H1 (cell line): ENCODE results near the gene CHN2. TPM values are rescaled to one million over a fixed set of nuclear protein-coding genes. Genes with fewer than 3 reads are reported as not detected.

Source experiments
- CTCF ChIA-PET: fragments of 300-600 bp; sonication (Branson Sonifier 250); formaldehyde crosslinking; loops from one replicate; lab custom pipeline; 2021; ENCODE audit not compliant: partially characterized antibody; lab: Charles Lee
- POLR2A ChIA-PET: fragments of 300-600 bp; sonication (Branson Sonifier 250); formaldehyde crosslinking; loops from one replicate; lab custom pipeline; 2021; ENCODE audit warnings: inconsistent platforms; ENCODE audit not compliant: partially characterized antibody; lab: Charles Lee
- DNase-seq, 2 experiments: peaks; one replicate each; pipeline versions ENCODE4 v3.0.0 to v3.0.0-alpha.2; 2010 to 2022; ENCODE audit warnings: low spot score in 2 of 2, low read depth in 1 of 2, mixed read lengths in 1 of 2
- FAIRE-seq: peaks from 2 replicates; lab custom pipeline; 2011; peaks lifted over from hg19 to GRCh38; lab: Jason Lieb, UNC
- H2AFZ ChIP-seq: 2 replicates; pipeline ENCODE4 v1.8.1; 2012; ENCODE audit warnings: low read length, inconsistent platforms
- H2AK5ac ChIP-seq: 2 replicates; pipeline ENCODE4 v1.6.1; 2013; ENCODE audit warnings: low read depth, low read length
- H2BK120ac ChIP-seq: replicated peaks from 2 replicates; pipeline ENCODE3; 2013; ENCODE audit warnings: low read depth, low read length, inconsistent platforms
- H2BK12ac ChIP-seq: 2 replicates; pipeline ENCODE4 v1.6.1; 2013; ENCODE audit warnings: low read depth, low read length
- H2BK15ac ChIP-seq: 2 replicates; pipeline ENCODE4 v1.6.1; 2013; ENCODE audit warnings: low read length
- H2BK20ac ChIP-seq: 2 replicates; pipeline ENCODE4 v1.6.1; 2013; ENCODE audit warnings: low read length
- H2BK5ac ChIP-seq: 2 replicates; pipeline ENCODE4 v1.6.1; 2013; ENCODE audit warnings: low read depth, low read length
- H3K14ac ChIP-seq: 2 replicates; pipeline ENCODE4 v1.6.1; 2013; ENCODE audit warnings: inconsistent platforms; ENCODE audit not compliant: insufficient read length
- H3K18ac ChIP-seq: 2 replicates; pipeline ENCODE4 v1.6.1; 2013; ENCODE audit warnings: low read length; ENCODE audit errors: extremely low read depth
- H3K23ac ChIP-seq: 2 replicates; pipeline ENCODE4 v1.6.1; 2013; ENCODE audit warnings: inconsistent platforms; ENCODE audit not compliant: insufficient read length
- H3K23me2 ChIP-seq: 2 replicates; pipeline ENCODE4 v1.6.1; 2013; ENCODE audit warnings: low read depth, low read length
- H3K27ac ChIP-seq: 2 replicates; pipeline ENCODE4 v1.6.1; 2011; ENCODE audit warnings: low read depth, low read length, inconsistent platforms
- H3K27me3 ChIP-seq, 4 experiments: replicated peaks in 1 of 4; 1 replicate in 1 of 4; 2 replicates in 3 of 4; pipeline versions ENCODE4 v1.6.1 to v1.8.1; 2011 to 2013; ENCODE audit warnings: low read length in 3 of 4, mild to moderate bottlenecking in 3 of 4, inconsistent platforms in 2 of 4, mixed read lengths in 2 of 4, moderate library complexity in 1 of 4; ENCODE audit not compliant: control insufficient read depth in 3 of 4, insufficient read depth in 3 of 4; ENCODE audit errors: extremely low read depth in 1 of 4
- H3K36me3 ChIP-seq, 4 experiments: 2 replicates each; pipeline versions ENCODE4 v1.6.1 to v1.8.1; 2011 to 2013; ENCODE audit warnings: mild to moderate bottlenecking in 4 of 4, low read length in 3 of 4, moderate library complexity in 2 of 4, control low read depth in 1 of 4, inconsistent platforms in 1 of 4; ENCODE audit not compliant: insufficient read depth in 4 of 4, control insufficient read depth in 2 of 4
- H3K4ac ChIP-seq: replicated peaks from 2 replicates; pipeline ENCODE3; 2013; ENCODE audit warnings: low read length, low read depth, mixed read lengths, inconsistent platforms; ENCODE audit not compliant: insufficient read length
- H3K4me1 ChIP-seq, 4 experiments: replicated peaks in 1 of 4; 1 replicate in 1 of 4; 2 replicates in 3 of 4; pipeline versions ENCODE4 v1.6.1 to v1.8.1; 2011 to 2013; ENCODE audit warnings: low read length in 3 of 4, inconsistent platforms in 2 of 4, mixed read lengths in 1 of 4; ENCODE audit not compliant: insufficient read depth in 4 of 4, control insufficient read depth in 3 of 4
- H3K4me2 ChIP-seq, 2 experiments: 2 replicates each; pipeline versions ENCODE4 v1.6.1 to v1.8.1; 2011 to 2013; ENCODE audit warnings: low read depth in 2 of 2, low read length in 2 of 2, control low read depth in 1 of 2, inconsistent platforms in 1 of 2, mild to moderate bottlenecking in 1 of 2; ENCODE audit not compliant: insufficient read depth in 1 of 2
- H3K4me3 ChIP-seq, 4 experiments: fragments of 200-600, 300-600 bp in 1 of 4; sonication (generic), shearing (Covaris generic), sonication (Bioruptor Twin) in 1 of 4; 2 replicates each; pipeline versions ENCODE4 v1.5.1 to v1.8.1; 2011 to 2016; ENCODE audit warnings: low read length in 4 of 4, low read depth in 3 of 4, control low read depth in 2 of 4, inconsistent platforms in 2 of 4, mild to moderate bottlenecking in 2 of 4, mixed read lengths in 1 of 4, moderate library complexity in 1 of 4; ENCODE audit not compliant: insufficient read depth in 2 of 4; ENCODE audit errors: extremely low read depth in 1 of 4
- H3K56ac ChIP-seq: replicated peaks from 2 replicates; pipeline ENCODE3; 2013; ENCODE audit warnings: low read depth, mild to moderate bottlenecking, mixed read lengths, low read length, inconsistent platforms; ENCODE audit not compliant: insufficient read length
- H3K79me1 ChIP-seq: 2 replicates; pipeline ENCODE4 v1.6.1; 2013; ENCODE audit warnings: low read depth, low read length, control low read depth
- H3K79me2 ChIP-seq, 2 experiments: 2 replicates each; pipeline versions ENCODE4 v1.6.1 to v1.8.1; 2012 to 2013; ENCODE audit warnings: low read length in 2 of 2, mild to moderate bottlenecking in 2 of 2, inconsistent platforms in 1 of 2; ENCODE audit not compliant: insufficient read depth in 2 of 2, control insufficient read depth in 1 of 2
- H3K9ac ChIP-seq, 4 experiments: replicated peaks in 1 of 4; 1 replicate in 1 of 4; 2 replicates in 3 of 4; pipeline versions ENCODE4 v1.6.1 to v1.8.1; 2011 to 2013; ENCODE audit warnings: low read depth in 3 of 4, low read length in 3 of 4, control low read depth in 2 of 4, mild to moderate bottlenecking in 2 of 4, moderate library complexity in 2 of 4, inconsistent platforms in 1 of 4; ENCODE audit errors: extremely low read depth in 1 of 4
- H3K9me3 ChIP-seq, 2 experiments: 2 replicates each; pipeline versions ENCODE4 v1.6.1 to v1.8.1; 2012 to 2013; ENCODE audit warnings: mild to moderate bottlenecking in 2 of 2, moderate library complexity in 2 of 2, control low read depth in 1 of 2, inconsistent platforms in 1 of 2, low read depth in 1 of 2, low read length in 1 of 2, mixed read lengths in 1 of 2; ENCODE audit not compliant: insufficient read depth in 2 of 2
- H4K20me1 ChIP-seq, 2 experiments: replicated peaks in 1 of 2; 2 replicates each; pipeline versions ENCODE3 to v1.8.1; 2011 to 2013; ENCODE audit warnings: inconsistent platforms in 2 of 2, low read length in 2 of 2, mild to moderate bottlenecking in 1 of 2; ENCODE audit not compliant: insufficient read depth in 2 of 2, control insufficient read depth in 1 of 2
- H4K5ac ChIP-seq: 2 replicates; pipeline ENCODE4 v1.6.1; 2013; ENCODE audit warnings: low read length, low read depth, mixed read lengths, inconsistent platforms; ENCODE audit not compliant: insufficient read length
- H4K8ac ChIP-seq: 2 replicates; pipeline ENCODE4 v1.8.0; 2013; ENCODE audit warnings: mild to moderate bottlenecking, moderate library complexity, low read length, inconsistent platforms; ENCODE audit not compliant: insufficient read depth; ENCODE audit errors: extremely low read depth
- H4K91ac ChIP-seq: replicated peaks from 2 replicates; pipeline ENCODE3; 2013; ENCODE audit warnings: low read length, mixed read lengths, inconsistent platforms; ENCODE audit not compliant: insufficient read length
- BRCA1 ChIP-seq: IDR thresholded peaks from 2 replicates; pipeline ENCODE4 v1.6.1; 2012; ENCODE audit warnings: low read depth, low read length, improper control_type of control experiment
- CHD2 ChIP-seq: IDR thresholded peaks from 2 replicates; pipeline ENCODE4 v1.6.1; 2012; ENCODE audit warnings: low read length, improper control_type of control experiment
- EP300 ChIP-seq, 2 experiments: IDR thresholded peaks; 1 replicate in 1 of 2; 2 replicates in 1 of 2; pipeline ENCODE4 v1.6.1; 2011 to 2012; ENCODE audit warnings: low read depth in 2 of 2, low read length in 2 of 2, mild to moderate bottlenecking in 2 of 2, borderline replicate concordance in 1 of 2, inconsistent platforms in 1 of 2, moderate library complexity in 1 of 2
- EZH2 ChIP-seq: fragments of 200-600 bp; sonication (generic); IDR thresholded peaks from 2 replicates; pipeline ENCODE4 v1.7.1; 2012; ENCODE audit warnings: low read depth, mild to moderate bottlenecking, moderate library complexity, low read length, inconsistent platforms; ENCODE audit not compliant: severe bottlenecking
- GTF2F1 ChIP-seq: IDR thresholded peaks from 2 replicates; pipeline ENCODE4 v1.6.1; 2012; ENCODE audit warnings: low read depth, low read length, improper control_type of control experiment, borderline replicate concordance
- JUND ChIP-seq: IDR thresholded peaks from 2 replicates; pipeline ENCODE4 v1.6.1; 2011; ENCODE audit warnings: mild to moderate bottlenecking, improper control_type of control experiment, low read length
- KDM1A ChIP-seq: fragments of 200-600, 300-600 bp; sonication (generic); IDR thresholded peaks from 2 replicates; pipeline ENCODE4 v1.7.1; 2016; ENCODE audit warnings: mild to moderate bottlenecking, low read length, borderline replicate concordance
- KDM4A ChIP-seq: IDR thresholded peaks from one replicate; pipeline ENCODE4 v1.7.1; 2012; ENCODE audit warnings: low read depth, mild to moderate bottlenecking, moderate library complexity, low read length, inconsistent platforms; ENCODE audit not compliant: severe bottlenecking
- RBBP5 ChIP-seq: IDR thresholded peaks from 2 replicates; pipeline ENCODE4 v1.7.1; 2012; ENCODE audit warnings: low read depth, mild to moderate bottlenecking, inconsistent platforms, low read length, moderate library complexity, borderline replicate concordance
- RNF2 ChIP-seq: fragments of 200-900, 300-1000 bp; sonication (generic); IDR thresholded peaks from 2 replicates; pipeline ENCODE4 v1.7.1; 2016; ENCODE audit warnings: borderline replicate concordance, low read depth, mild to moderate bottlenecking, antibody characterized with exemption, low read length; ENCODE audit not compliant: poor library complexity, severe bottlenecking; ENCODE audit errors: missing control alignments
- SAP30 ChIP-seq: fragments of 300-600 bp; sonication (generic); IDR thresholded peaks from 2 replicates; pipeline ENCODE4 v1.7.1; 2012; ENCODE audit warnings: low read length, moderate library complexity, mild to moderate bottlenecking, inconsistent platforms; ENCODE audit not compliant: insufficient read depth, insufficient replicate concordance
- SIRT6 ChIP-seq: IDR thresholded peaks from one replicate; pipeline ENCODE4 v1.7.1; 2012; ENCODE audit warnings: low read length, inconsistent platforms
- SP2 ChIP-seq: IDR thresholded peaks from 2 replicates; pipeline ENCODE4 v1.6.1; 2012; ENCODE audit warnings: mild to moderate bottlenecking, low read length, inconsistent platforms
- SP4 ChIP-seq: IDR thresholded peaks from 2 replicates; pipeline ENCODE4 v1.6.1; 2012; ENCODE audit warnings: low read length, inconsistent platforms
- YY1 ChIP-seq: IDR thresholded peaks from 2 replicates; pipeline ENCODE4 v1.6.1; 2011; ENCODE audit warnings: low read depth, mild to moderate bottlenecking, low read length
- WGBS, 2 experiments: shearing (Covaris generic) in 1 of 2; methylation state at CpG; one replicate each; pipeline versions ENCODE4 v1.1.6 to v1.1.7; 2013 to 2015; ENCODE audit warnings: low lambda C conversion rate in 2 of 2, mixed read lengths in 2 of 2, inconsistent platforms in 1 of 2, low coverage in 1 of 2, missing lambda C conversion rate in 1 of 2; ENCODE audit not compliant: insufficient replicate concordance in 2 of 2, insufficient coverage in 1 of 2, insufficient read length in 1 of 2; ENCODE audit errors: extremely low coverage in 1 of 2, missing lambda C conversion rate in 1 of 2; 5-methylcytosine and 5-hydroxymethylcytosine counted together
- polyA plus RNA-seq, 7 experiments: library from polyadenylated mRNA; depleted of rRNA in 3 of 7; stranded (reverse) in 5 of 7; unstranded in 2 of 7; fragments of >200 nt in 5 of 7; fragments of 200-250 nt in 2 of 7; gene quantifications; 1 replicate in 5 of 7; 2 replicates in 1 of 7; 4 replicates in 1 of 7; pipeline versions ENCODE4 v1.2.1 to v1.2.3, GENCODE V29; 2011 to 2013; ENCODE audit warnings: missing spikeins in 2 of 7, mixed read lengths in 2 of 7
- total RNA-seq: library from RNA; stranded (reverse); fragmentation: NEBNext Ultra II Directional; extraction: Animal tissue kit (Norgen Biotek cat#: 25700); gene quantifications from 2 replicates; pipeline ENCODE4 v1.2.1, GENCODE V29; 2021

The CHN2 gene
- total and polyA plus RNA-seq, 2 of the 8 experiments (the other 6 are each of a cell fraction or from before 2014, with no cell fraction given), result 2.9 to 4.8 TPM

- POLR2A ChIA-PET, result no interaction called here
- no peak for FAIRE-seq
- H3K4me2 ChIP-seq, result no peak overlapping the region
- H3K18ac ChIP-seq, result no peak overlapping the region
- no peaks in the 10 kb centered on the region for H3K9me3 ChIP-seq
- no peaks in the 10 kb centered on the region for H3K79me2 ChIP-seq
- H2BK5ac ChIP-seq, result no peak overlapping the region
- no peak overlapping the region for H3K14ac ChIP-seq
- H2AK5ac ChIP-seq, result no peak overlapping the region
- no peaks in the 10 kb centered on the region for H3K27me3 ChIP-seq
- H3K4me3 ChIP-seq, result no peak overlapping the region
- CTCF ChIA-PET, result interaction anchor here (0.7 to 1.2 kb wide), 3 partner anchors 31 to 370 kb away, joined by 3 to 9 read pairs (median 3); no protein-coding TSS in a partner anchor
- H4K8ac ChIP-seq, result no peak overlapping the region
- H3K23me2 ChIP-seq, result no peaks in the 10 kb centered on the region; the same call in 1 of the 2 replicates
- H2BK12ac ChIP-seq, result no peak overlapping the region
- no peak overlapping the region for H2BK120ac ChIP-seq
- H3K4ac ChIP-seq, result no peak overlapping the region
- H4K20me1 ChIP-seq, result no peaks in the 10 kb centered on the region
- no peak for DNase-seq
- no peak overlapping the region for H2AFZ ChIP-seq
- no peaks in the 10 kb centered on the region for H3K4me1 ChIP-seq
- no peak overlapping the region for H3K27ac ChIP-seq
- H3K36me3 ChIP-seq, result no peaks in the 10 kb centered on the region
- no peak overlapping the region for H4K91ac ChIP-seq
- no peak overlapping the region for H3K56ac ChIP-seq
- H3K23ac ChIP-seq, result no peak overlapping the region
- no peak overlapping the region for H4K5ac ChIP-seq
- no peak overlapping the region for H3K9ac ChIP-seq
- H3K79me1 ChIP-seq, result no peaks in the 10 kb centered on the region
- H2BK20ac ChIP-seq, result no peak overlapping the region
- no peak overlapping the region for H2BK15ac ChIP-seq
- 76% methylated on average over 2 of the region's 2 CpGs; no CpG with 5 or more reads in 1 of the 2 experiments for WGBS, 2 experiments
- TF ChIP-seq SP4 (no peak), SIRT6 (no peak), JUND (no peak), YY1 (no peak), RBBP5 (no peak), SP2 (no peak), CHD2 (no peak), BRCA1 (no peak), KDM1A (no peak), EP300 (IDR thresholded peaks at IDR 0.05; ENCODE audit: borderline replicate concordance in 1 of 2, low read depth in 2 of 2, low read length in 2 of 2) (no peak), SAP30 (no peak), KDM4A (no peak), GTF2F1 (no peak), EZH2 (no peak), RNF2 (no peak)
Observed at GRCh38 chr7:29468196-29468595, 273.6 kb downstream of the CHN2 start.
